ENCODE data around the gene ATG5. TPM values are rescaled to one million over a fixed set of nuclear protein-coding genes. Genes with fewer than 3 reads are reported as not detected.

The ATG5 gene
- total RNA-seq, 2 donors from 2014 or later: 21.1 to 26.5 TPM

DNA sequence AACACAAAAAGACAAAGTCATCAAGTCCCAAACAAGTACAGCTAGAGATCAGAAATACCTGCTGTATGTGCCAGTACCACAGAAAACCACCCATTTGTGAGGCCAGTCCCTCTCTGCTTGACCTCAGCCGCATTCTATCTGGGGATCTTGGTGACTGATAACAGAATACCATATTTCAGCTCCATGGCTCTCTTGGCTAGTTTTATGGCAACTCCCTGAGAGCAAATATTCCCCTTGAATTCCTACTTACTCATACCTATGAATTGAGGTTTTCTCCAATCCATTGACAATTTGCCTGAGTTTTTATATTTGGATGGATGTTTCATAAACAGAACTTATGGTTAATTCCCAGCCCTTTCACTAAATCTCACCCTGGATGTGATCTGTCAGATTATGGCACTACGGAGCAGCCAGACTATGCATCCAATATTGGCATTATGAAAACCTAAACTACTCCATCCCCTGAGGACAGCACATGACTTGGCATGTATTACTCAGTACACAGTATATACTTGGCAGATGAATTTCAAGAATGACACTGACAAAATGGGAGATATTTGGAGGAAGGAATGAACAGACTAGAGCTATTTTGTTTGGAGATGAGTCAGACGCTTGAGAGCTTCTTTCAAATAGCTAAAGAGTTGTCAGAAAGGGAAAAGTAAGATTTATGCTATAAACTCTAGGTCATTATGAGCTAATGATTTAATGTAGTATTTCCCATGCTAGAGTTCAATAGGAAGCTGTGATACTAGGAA lies 143.7 kb downstream of the ATG5 start:
- no peaks in the 10 kb centered on the region for H3K27me3 ChIP-seq
- TF ChIP-seq POLR2A (IDR thresholded peaks at IDR 0.05): no peak
- TF ChIP-seq, protein P1, sequence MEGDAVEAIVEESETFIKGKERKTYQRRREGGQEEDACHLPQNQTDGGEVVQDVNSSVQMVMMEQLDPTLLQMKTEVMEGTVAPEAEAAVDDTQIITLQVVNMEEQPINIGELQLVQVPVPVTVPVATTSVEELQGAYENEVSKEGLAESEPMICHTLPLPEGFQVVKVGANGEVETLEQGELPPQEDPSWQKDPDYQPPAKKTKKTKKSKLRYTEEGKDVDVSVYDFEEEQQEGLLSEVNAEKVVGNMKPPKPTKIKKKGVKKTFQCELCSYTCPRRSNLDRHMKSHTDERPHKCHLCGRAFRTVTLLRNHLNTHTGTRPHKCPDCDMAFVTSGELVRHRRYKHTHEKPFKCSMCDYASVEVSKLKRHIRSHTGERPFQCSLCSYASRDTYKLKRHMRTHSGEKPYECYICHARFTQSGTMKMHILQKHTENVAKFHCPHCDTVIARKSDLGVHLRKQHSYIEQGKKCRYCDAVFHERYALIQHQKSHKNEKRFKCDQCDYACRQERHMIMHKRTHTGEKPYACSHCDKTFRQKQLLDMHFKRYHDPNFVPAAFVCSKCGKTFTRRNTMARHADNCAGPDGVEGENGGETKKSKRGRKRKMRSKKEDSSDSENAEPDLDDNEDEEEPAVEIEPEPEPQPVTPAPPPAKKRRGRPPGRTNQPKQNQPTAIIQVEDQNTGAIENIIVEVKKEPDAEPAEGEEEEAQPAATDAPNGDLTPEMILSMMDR (IDR thresholded peaks at IDR 0.05): no peak
- WGBS, 2 donors: 85 to 95% methylated on average over 3 of the region's 3 CpGs
- H3K4me3 ChIP-seq: no peak overlapping the region
- no peaks in the 10 kb centered on the region for H3K9me3 ChIP-seq
- ATAC-seq (no peak), DNase-seq (no peak)
- intact Hi-C loops (cut with DNase I): no loop called here
- H3K4me1 ChIP-seq: no peaks in the 10 kb centered on the region
- no peaks in the 10 kb centered on the region for H3K36me3 ChIP-seq (replicated peaks in 1 of 2; ENCODE audit: insufficient read depth in 1 of 2, low read depth in 2 of 2)
- H3K27ac ChIP-seq: no peak overlapping the region

DNA sequence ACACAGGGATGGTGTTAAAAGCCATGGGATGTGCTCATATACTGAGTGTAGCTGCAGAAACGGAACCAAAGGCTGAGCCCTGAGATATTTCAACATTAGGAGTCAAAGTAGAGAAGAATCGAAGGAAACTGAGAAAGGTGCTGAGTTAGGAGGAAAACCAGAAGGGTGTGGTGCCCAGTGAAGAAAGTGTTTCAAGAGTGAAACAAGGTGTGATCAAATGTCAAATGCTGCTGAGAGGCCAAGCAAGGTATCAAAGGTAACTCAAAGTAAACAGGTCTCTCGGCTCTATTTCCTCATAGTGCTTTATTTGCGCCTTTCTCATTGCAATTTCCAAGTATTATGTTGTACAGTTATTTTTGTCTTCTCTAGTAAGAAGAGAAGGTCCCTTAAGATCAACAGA lies 145.4 kb downstream of the ATG5 start:
- intact Hi-C loops (cut with DNase I): no loop called here
- no peak for ATAC-seq
- Histone ChIP-seq H3K4me1 (no peaks in the 10 kb centered on the region), H3K27me3 (no peaks in the 10 kb centered on the region), H3K9me3 (no peaks in the 10 kb centered on the region), H3K4me3 (no peak overlapping the region), H3K36me3 (replicated peaks in 1 of 2; ENCODE audit: insufficient read depth in 1 of 2, low read depth in 2 of 2) (no peaks in the 10 kb centered on the region), H3K27ac (no peak overlapping the region)
- TF ChIP-seq, protein P1 (IDR thresholded peaks at IDR 0.05): no peak
- no peak for TF ChIP-seq POLR2A (IDR thresholded peaks at IDR 0.05)
- DNase-seq: no peak
- WGBS, 2 donors: 83 to 87% methylated on average over 4 of the region's 4 CpGs

DNA sequence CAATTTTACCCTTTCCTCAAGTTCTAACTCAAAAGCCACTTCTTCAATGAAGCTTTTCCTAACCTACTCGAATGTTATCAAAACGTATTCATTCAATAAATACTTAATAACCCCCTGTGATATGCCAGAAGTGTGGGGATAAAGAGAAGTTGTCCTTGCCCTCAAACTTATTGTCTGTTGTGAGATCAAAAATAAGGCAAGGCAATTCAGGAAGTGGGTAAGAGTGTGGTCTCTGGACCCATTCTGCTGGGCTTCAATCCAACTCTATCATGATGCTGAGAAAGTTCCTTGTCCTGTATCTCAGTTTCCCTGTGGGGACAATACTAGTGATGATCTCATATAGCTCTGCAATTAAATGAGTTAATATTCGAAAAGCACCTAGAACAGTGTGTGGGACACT lies 146.7 kb downstream of the ATG5 start:
- Histone ChIP-seq H3K4me3 (no peak overlapping the region), H3K27me3 (no peaks in the 10 kb centered on the region), H3K36me3 (replicated peaks in 1 of 2; ENCODE audit: insufficient read depth in 1 of 2, low read depth in 2 of 2) (no peaks in the 10 kb centered on the region), H3K27ac (no peak overlapping the region), H3K4me1 (no peaks in the 10 kb centered on the region), H3K9me3 (no peaks in the 10 kb centered on the region)
- 49 to 52% methylated on average over 3 of the region's 3 CpGs for WGBS, 2 donors
- DNase-seq: no peak
- TF ChIP-seq, protein P1 (IDR thresholded peaks at IDR 0.05): no peak
- no peak for TF ChIP-seq POLR2A (IDR thresholded peaks at IDR 0.05)
- ATAC-seq: no peak
- intact Hi-C loops (cut with DNase I): no loop called here

DNA sequence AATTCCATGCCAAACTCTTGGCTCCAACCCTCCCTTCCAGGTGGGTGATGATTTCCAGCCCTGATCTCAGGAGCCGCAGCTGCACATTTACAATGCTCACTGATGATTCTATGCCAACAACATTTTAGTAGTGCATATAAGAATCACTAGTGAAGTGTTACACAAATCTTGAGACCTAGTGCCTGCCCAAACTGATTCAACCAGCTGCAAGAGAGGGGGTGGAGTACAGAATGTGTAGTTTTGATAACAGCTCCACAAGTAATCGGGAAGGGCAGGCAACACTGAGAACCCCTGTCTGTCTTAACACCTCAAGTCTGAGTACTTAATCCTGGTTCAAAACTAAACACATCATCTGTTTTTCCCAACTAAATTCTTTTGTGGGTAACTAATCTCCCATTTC lies 147.8 kb downstream of the ATG5 start:
- H3K27ac ChIP-seq: no peak overlapping the region
- TF ChIP-seq POLR2A (IDR thresholded peaks at IDR 0.05): no peak
- TF ChIP-seq, protein P1 (IDR thresholded peaks at IDR 0.05): no peak
- no peak for ATAC-seq
- intact Hi-C loops (cut with DNase I): no loop called here
- H3K4me1 ChIP-seq: no peaks in the 10 kb centered on the region
- no peaks in the 10 kb centered on the region for H3K36me3 ChIP-seq (replicated peaks in 1 of 2; ENCODE audit: insufficient read depth in 1 of 2, low read depth in 2 of 2)
- no peak overlapping the region for H3K4me3 ChIP-seq
- no peaks in the 10 kb centered on the region for H3K9me3 ChIP-seq
- WGBS, 2 donors: 54 to 58% methylated on average over 2 of the region's 2 CpGs
- no peaks in the 10 kb centered on the region for H3K27me3 ChIP-seq
- no peak for DNase-seq
